T-helper 2 cell treated with Interferon-gamma antibody and Interleukin-4, amounts not matched to agents 100 ng/mL and 5 ng/mL, for 36 hours (primary cell): ENCODE data around the gene CTNNB1. TPM values are rescaled to one million over a fixed set of nuclear protein-coding genes. Genes with fewer than 3 reads are reported as not detected.
"Not testable (repeated sequence)": the region's sequence is repeated elsewhere in the genome, so short reads cannot be mapped to it uniquely, and the experiment has no call there.

Experiments used
- intact Hi-C: fragments of 100-400 bp; cut with micrococcal nuclease; formaldehyde crosslinking; loops from one replicate; pipeline ENCODE4 v1.15.1; 2023
- total RNA-seq: library from RNA; stranded (reverse); gene quantifications from 2 replicates; pipeline ENCODE4 v1.2.3, GENCODE V29; 2022

The CTNNB1 gene
- total RNA-seq, 1 donor from 2014 or later: 130 TPM

GRCh38 chr3:41249318-41249717 is 50.0 kb downstream of the CTNNB1 start:
- intact Hi-C loops: no loop called here

- intact Hi-C loops: no loop called here
Measured at GRCh38 chr3:41250825-41251224, 51.5 kb downstream of the CTNNB1 start.

DNA sequence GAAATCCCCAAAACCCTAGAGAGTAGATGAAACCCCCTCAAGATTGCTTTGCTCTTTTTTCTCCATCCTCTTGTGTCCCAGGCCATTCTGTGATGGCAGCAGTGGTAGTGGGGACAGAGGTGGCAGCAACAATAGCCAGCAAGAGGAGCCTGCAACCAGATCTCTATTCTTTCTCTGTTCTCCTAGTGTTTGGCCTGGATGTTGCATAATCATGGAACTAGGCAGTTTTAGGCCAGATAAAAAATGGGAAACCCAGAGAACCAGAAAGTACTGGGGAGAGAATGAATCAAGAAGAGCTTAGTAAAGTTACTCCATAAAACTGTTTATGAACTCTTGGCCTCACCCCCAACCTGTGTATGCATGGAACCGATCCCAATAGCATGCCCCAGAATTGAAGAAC is 52.3 kb downstream of the CTNNB1 start:
- intact Hi-C loops: no loop called here

DNA sequence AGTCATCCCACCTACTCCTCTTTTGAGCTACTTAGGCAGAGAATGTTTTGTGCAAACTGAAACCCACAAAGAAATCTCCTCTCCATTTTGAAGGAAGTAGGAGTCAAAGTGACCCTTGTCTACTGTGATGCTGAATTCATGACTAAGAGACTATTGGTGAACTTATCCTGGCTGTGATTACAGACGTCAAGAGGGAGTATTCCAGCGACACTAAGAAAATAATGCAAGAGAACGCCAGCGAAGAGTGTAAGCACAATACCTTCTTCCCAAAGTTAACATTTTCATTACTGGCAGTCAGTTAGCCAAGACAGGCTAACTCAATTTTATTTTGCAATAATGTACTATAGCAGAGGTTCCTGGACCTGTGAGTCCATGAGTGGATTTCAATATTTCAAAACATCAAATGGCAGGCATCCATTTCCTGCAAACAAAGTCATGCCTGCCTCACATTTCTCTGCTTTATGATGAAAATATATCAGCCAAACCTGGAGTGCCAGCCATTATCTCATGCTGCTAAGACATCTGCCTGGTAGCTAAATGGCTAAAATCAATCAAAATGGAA is 59.0 kb downstream of the CTNNB1 start:
- intact Hi-C loops: no loop called here

DNA sequence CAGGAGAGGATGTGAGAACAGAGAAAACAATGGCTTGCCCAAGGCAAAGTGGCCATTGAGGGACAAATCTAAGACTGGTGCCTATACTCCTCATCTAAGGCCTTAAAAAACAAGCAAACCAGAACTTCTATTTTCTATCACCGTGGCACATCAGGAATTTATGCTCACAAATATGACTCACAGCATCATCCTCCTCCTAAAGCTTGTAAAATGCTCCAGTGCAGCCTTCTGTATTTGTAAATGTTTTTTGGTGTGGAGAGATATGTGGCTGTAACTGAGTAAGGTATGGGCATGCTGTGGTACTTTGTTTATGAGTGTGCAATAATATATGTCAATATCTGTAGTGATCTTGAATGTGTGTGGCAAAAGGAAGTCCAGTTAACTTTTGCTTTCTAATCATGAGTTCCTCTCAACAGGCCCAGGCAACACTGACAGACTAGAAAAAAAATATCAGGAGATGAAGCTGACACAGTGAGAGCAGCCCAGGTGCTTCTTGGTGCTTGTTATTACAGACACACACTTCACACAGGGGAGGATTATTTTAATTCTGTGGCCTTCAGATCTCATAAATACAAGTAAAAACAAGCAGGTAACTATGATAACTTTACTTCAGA is 60.3 kb downstream of the CTNNB1 start:
- intact Hi-C loops: no loop called here

GRCh38 chr3:41260063-41260450 is 60.8 kb downstream of the CTNNB1 start:
- intact Hi-C loops: no loop called here

GRCh38 chr3:41265011-41265545 is 65.8 kb downstream of the CTNNB1 start:
- intact Hi-C loops: no loop called here

GRCh38 chr3:41265823-41266273 is 66.5 kb downstream of the CTNNB1 start:
- intact Hi-C loops: no loop called here

GRCh38 chr3:41267975-41268640 is 68.8 kb downstream of the CTNNB1 start:
- intact Hi-C loops: no loop called here

DNA sequence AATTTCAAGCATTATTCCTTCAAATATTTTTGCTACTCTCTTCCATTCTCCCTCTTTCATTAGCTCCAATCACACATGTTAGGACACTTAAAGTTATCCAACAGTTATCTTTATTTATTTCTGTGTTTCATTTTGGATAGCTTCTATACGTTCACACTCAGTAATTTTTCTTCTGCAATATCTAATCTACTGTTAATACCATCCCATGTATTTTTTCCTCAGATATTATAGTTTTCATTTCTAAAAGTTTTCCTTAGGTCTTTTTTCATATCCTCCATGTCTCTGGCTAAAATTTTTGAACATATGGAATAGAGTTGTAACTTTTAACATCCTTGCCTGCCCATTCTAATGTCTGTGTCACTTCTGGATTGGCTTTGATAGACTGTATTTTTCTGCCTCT is 73.4 kb downstream of the CTNNB1 start:
- intact Hi-C loops: no loop called here

DNA sequence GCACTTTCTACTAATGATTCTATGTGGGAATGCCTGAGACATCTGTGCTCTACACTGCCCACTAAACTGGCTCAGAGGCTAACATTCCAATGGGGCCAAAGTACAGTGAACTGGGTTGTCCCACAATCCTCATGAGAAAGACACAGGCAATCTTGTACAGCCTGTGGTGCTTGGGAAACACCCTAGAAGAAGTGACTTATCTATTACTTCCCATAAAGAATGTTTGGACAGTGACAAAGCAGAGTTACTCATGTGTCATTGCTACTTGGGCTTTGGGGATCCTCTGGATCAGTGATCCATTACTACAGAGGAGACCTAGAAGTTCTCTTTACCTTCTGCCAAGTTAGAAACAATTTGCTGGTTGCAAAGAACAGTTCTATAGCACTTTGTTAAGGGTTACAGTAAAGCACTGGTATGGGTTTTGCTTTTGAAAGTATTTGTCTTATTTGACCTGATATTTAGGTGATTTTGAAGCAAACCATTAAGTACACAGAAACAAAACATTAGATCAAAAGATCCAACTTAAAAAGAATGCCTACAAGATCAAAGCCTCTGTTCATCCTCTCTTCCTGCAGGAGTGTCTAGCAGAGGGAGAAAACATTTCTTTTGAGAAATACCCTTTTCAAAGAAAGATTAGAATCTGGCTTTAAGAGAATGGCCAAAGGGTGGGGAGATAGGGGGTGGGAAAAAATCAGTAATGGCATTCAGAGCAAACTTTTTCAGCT is 75.8 kb downstream of the CTNNB1 start:
- intact Hi-C loops: no loop called here

- intact Hi-C loops: no loop called here
Measured at GRCh38 chr3:41276191-41276590, 76.9 kb downstream of the CTNNB1 start.

DNA sequence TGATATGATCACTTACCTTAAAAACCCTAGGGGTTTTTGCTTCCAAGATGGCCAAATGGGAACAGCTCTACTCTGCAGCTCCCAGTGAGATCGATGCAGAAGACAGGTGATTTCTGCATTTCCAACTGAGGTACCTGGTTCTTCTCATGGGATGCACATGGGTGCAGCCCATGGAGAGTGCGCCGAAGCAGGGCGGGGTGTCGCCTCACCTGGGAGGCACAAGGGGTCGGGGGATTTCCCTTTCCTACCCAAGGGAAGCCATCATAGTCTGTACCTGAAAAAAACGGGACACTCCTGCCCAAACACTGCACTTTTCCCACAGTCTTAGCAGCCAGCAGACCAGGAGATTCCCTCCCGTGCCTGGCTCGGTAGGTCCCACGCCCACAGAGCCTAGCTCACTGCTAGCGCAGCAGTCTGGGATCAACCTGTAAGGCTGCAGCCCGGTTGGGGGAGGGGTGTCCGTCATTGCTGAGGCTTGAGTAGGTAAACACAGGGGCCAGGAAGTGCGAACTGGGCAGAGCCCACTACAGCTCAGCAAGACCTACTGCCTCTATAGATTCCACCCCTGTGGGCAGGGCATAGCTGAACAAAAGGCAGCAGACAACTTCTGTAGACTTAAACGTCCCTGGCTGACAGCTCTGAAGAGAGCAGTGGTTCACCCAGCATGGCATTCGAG is 78.6 kb downstream of the CTNNB1 start:
- intact Hi-C loops: no loop called here

GRCh38 chr3:41284934-41285333 is 85.6 kb downstream of the CTNNB1 start:
- intact Hi-C loops: not testable (repeated sequence)

GRCh38 chr3:41286305-41286704 is 87.0 kb downstream of the CTNNB1 start:
- intact Hi-C loops: no loop called here

DNA sequence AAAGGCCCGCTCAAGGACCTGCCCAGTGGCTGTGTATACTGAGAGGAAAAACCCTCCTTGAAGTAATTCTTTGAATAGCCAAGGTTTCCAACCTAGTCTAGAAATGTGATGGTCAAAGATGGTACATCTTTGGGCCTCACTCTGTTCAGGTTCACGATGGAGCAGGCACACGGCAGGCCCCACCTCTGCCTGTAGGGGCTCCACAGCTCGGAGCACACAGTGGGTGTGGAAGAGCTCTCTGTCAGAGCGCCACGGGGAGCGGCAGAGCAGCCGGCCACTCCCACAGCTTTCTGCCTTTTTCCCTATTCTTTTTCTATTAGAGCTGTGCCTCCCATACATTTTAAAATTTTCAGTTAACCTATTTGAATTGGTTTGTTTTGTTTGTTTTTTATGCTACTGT is 89.5 kb downstream of the CTNNB1 start:
- intact Hi-C loops: no loop called here
